Stimulated activated naive CD8-positive, alpha-beta T cell treated with anti-CD3 and anti-CD28 coated beads, Interleukin-15, Interleukin-2, amounts not matched to agents 100 ng/mL and 50 ng/mL, for 24 hours (primary cell): ENCODE results near the gene FOXB1.
A peak's percentile ranks its signal among the peaks of the same experiment; 100 is the strongest.

ENCODE experiments used
- H3K27ac Mint-ChIP-seq: one replicate; pipeline ENCODE4 v1.8.0; 2021; ENCODE audit warnings: mild to moderate bottlenecking, mixed read lengths
- H3K27me3 Mint-ChIP-seq: one replicate; pipeline ENCODE4 v1.8.0; 2021; ENCODE audit warnings: mixed read lengths
- H3K36me3 Mint-ChIP-seq: one replicate; pipeline ENCODE4 v1.8.0; 2021; ENCODE audit warnings: low read depth, mixed read lengths
- H3K4me1 Mint-ChIP-seq: one replicate; pipeline ENCODE4 v1.8.0; 2021; ENCODE audit warnings: low read depth, mixed read lengths
- H3K4me3 Mint-ChIP-seq: one replicate; pipeline ENCODE4 v1.8.0; 2021; ENCODE audit warnings: mild to moderate bottlenecking, mixed read lengths
- H3K9me3 Mint-ChIP-seq: one replicate; pipeline ENCODE4 v1.8.0; 2021; ENCODE audit warnings: mixed read lengths

Gene FOXB1

DNA sequence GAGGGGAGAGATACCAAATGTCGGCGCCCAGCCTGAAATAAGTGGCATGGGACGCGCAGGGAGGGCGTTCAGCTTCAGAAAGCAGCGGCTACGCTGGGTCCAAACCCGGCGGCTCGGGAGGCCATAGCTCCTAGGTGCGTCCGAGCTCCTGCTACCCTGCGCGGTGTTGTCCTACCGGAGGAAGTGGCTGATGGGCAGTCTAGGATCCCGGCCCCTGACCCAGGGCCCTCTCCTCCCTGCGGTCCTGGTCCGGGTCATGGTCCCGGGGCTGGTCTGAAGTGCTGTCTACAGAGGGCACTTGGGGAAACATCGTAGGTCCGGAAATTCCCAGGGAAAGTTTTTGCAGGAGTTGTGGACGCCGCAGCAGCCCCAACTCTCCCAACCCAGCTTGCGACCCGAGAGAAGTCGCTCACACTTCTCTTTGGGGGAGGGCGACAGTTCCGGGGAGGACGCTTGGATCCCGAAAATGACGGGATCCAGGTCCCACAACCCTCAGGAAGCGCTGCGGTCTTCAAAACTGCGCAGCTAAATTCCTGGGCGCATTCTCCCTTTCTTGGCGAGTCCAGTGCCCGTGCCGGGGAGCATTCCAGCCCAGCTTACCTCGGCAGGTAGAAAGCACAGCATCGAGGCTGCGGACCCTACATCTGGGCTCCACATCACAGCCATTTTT, 9.1 kb upstream of the FOXB1 start:
- Mint-ChIP-seq H3K36me3 (no peaks in the 10 kb centered on the region), H3K27me3 (peaks cover 86% of the 10 kb centered on the region), H3K27ac (no peak overlapping the region), H3K9me3 (no peaks in the 10 kb centered on the region), H3K4me3 (peak overlapping the region; percentile 28), H3K4me1 (peaks cover 35% of the 10 kb centered on the region)

DNA sequence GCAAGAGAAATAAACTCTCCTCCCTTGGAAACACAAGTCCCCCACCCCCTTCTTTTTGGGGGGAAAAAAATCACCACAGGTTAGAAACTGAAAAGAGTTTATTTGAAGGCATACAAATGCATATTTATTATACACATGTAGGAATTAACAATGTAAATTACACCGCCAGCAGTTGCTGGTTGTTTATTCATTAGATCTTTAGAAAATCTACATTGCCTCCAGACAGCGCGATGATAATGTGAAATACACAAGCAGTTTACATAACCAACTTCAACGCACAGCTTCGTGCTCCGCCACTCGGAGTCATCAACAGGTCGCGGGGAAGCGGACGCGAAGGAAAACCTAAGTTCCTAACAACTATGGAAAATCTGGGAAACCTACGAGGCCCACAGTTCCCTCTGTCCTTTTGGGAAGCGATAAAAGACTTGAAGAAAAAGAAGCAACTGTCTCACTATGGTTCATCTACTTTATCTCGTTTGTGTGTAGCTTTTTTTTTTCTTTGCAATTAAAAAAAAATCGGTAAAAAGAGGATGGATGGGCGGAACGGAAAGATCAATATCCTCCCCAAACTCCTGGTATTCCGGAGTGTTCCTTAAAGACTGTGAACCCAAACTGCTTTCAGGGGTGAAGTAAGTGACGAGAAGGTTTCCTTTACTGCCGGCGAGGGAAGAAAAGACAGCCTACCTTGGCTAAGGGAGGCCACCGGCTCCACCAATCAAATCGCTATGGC, 8.4 kb upstream of the FOXB1 start:
- Mint-ChIP-seq H3K36me3 (no peaks in the 10 kb centered on the region), H3K9me3 (no peaks in the 10 kb centered on the region), H3K27ac (peak overlapping the region; percentile 9), H3K4me1 (peaks cover 40% of the 10 kb centered on the region), H3K4me3 (peak overlapping the region; percentile 74), H3K27me3 (peaks cover 90% of the 10 kb centered on the region)

GRCh38 chr15:59996298-59997041, 7.6 kb upstream of the FOXB1 start:
- peaks cover 93% of the 10 kb centered on the region for H3K27me3 Mint-ChIP-seq
- peak overlapping the region; percentile 74 for H3K4me3 Mint-ChIP-seq
- H3K27ac Mint-ChIP-seq, result peak overlapping the region; percentile 9
- H3K36me3 Mint-ChIP-seq, result peaks cover 4% of the 10 kb centered on the region
- peaks cover 43% of the 10 kb centered on the region for H3K4me1 Mint-ChIP-seq
- peaks cover 4% of the 10 kb centered on the region for H3K9me3 Mint-ChIP-seq

GRCh38 chr15:59997070-59997701, 6.9 kb upstream of the FOXB1 start:
- H3K36me3 Mint-ChIP-seq, result peaks cover 5% of the 10 kb centered on the region
- no peak overlapping the region for H3K27ac Mint-ChIP-seq
- peaks cover 7% of the 10 kb centered on the region for H3K9me3 Mint-ChIP-seq
- H3K4me3 Mint-ChIP-seq, result peak overlapping the region; percentile 74
- H3K4me1 Mint-ChIP-seq, result peaks cover 48% of the 10 kb centered on the region
- H3K27me3 Mint-ChIP-seq, result peaks cover 94% of the 10 kb centered on the region

DNA sequence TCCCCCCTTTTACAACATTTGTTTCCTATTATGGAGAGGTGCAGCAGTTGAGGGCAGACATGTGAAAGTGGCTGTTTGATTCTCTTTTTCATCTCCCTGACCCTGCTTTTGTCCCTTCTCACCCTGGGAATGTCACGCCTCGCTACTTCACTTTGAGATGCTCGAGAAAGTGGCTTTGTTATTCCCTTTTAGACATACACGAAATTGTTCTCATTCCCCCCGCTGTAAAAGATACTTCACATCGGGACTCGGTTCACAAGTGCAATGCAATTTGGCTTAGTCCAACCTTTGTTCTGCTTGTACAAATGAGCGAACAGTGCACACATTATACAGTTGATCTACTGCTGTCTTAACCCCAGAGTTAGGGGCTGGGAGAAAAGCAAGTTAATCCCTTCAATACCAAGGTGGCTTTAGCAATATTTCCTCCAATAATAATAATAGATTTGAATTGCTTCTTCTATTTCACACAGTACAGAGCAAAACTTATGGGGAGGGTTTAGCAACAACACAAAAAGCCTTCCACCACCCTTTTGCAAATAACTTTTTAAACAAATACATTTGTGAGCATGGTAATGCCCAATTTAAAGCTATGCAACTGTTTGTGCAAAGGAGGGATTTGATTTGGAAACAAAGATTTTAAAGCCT, 5.7 kb upstream of the FOXB1 start:
- Mint-ChIP-seq H3K27ac (no peak overlapping the region), H3K36me3 (peaks cover 12% of the 10 kb centered on the region), H3K4me3 (no peak overlapping the region), H3K9me3 (peaks cover 12% of the 10 kb centered on the region), H3K27me3 (peaks cover 96% of the 10 kb centered on the region), H3K4me1 (peaks cover 56% of the 10 kb centered on the region)

GRCh38 chr15:59998950-59999611, 5.0 kb upstream of the FOXB1 start:
- peaks cover 61% of the 10 kb centered on the region for H3K4me1 Mint-ChIP-seq
- peaks cover 97% of the 10 kb centered on the region for H3K27me3 Mint-ChIP-seq
- peaks cover 12% of the 10 kb centered on the region for H3K9me3 Mint-ChIP-seq
- H3K36me3 Mint-ChIP-seq, result peaks cover 12% of the 10 kb centered on the region
- no peak overlapping the region for H3K27ac Mint-ChIP-seq
- H3K4me3 Mint-ChIP-seq, result no peak overlapping the region

DNA sequence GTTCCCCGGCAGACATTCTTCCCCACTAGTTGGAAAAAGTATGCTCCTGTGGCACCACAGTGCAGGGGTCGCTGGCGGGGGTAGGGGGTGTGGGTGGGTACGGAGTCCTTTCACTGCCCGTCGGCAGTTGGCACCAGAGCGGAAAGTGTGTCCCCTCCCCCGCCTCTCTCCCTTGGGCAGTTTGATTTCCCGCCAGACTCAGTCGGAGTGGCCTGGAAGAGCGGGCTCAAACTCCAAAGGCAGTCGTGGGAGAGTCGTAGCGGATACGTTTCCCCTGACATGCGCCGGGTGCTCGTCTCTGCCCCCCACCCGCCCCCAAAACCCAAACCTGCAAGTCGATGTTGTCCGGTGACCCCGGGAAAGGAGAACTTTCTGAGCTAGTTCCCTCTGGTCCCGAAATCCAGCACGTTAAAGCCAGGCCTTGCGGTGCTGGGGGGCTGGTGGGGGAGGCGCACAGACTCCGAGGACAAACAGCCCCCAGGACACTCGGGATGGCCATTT, 4.4 kb upstream of the FOXB1 start:
- Mint-ChIP-seq H3K4me1 (peaks cover 62% of the 10 kb centered on the region), H3K9me3 (peaks cover 12% of the 10 kb centered on the region), H3K27ac (no peak overlapping the region), H3K36me3 (peaks cover 12% of the 10 kb centered on the region), H3K4me3 (no peak overlapping the region), H3K27me3 (peaks cover 94% of the 10 kb centered on the region)

GRCh38 chr15:60000113-60000823, 3.8 kb upstream of the FOXB1 start:
- H3K4me1 Mint-ChIP-seq, result peaks cover 65% of the 10 kb centered on the region
- H3K4me3 Mint-ChIP-seq, result no peak overlapping the region
- H3K27ac Mint-ChIP-seq, result peak overlapping the region; percentile 21
- peaks cover 12% of the 10 kb centered on the region for H3K9me3 Mint-ChIP-seq
- H3K27me3 Mint-ChIP-seq, result peaks cover 94% of the 10 kb centered on the region
- peaks cover 12% of the 10 kb centered on the region for H3K36me3 Mint-ChIP-seq

DNA sequence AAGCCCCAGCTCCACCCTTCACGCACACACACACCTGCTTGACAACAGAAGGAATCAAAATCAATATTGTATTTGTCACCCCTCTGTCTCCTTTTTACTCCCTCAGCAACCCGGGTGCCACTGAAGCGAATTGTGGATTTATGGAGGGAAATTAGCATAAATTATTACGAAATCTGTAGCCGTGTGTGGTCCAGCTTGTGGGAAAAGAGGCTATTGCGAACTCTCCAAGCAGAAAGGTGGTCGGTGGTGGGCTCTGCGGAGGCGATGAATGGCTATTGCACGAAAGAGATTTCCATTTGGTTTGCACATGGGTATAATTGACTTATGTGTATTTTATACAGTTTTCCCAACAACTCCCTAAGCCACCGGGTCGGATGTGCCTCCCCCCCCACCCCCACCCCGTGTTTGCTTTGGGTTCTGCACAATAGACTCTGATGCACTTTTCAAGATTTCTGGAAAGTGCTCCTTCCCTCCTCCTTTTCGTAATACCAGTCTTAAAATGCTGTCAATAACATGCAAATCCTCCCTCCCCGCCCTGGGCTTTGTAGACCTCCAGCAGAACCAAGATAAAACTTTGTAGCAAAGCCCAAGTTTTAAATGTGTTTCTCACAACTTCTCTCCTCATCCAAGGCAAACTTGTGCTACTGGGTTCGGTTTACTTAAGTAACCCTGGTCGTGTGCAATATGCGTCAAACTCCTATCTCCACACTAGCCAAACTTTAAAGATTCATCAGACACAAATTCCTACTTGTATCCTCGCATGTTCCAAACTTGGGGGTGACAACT, 3.1 kb upstream of the FOXB1 start:
- Mint-ChIP-seq H3K9me3 (peaks cover 12% of the 10 kb centered on the region), H3K36me3 (peaks cover 12% of the 10 kb centered on the region), H3K27me3 (peaks cover 94% of the 10 kb centered on the region), H3K4me1 (peaks cover 65% of the 10 kb centered on the region), H3K4me3 (peak overlapping the region; percentile 12), H3K27ac (no peak overlapping the region)

DNA sequence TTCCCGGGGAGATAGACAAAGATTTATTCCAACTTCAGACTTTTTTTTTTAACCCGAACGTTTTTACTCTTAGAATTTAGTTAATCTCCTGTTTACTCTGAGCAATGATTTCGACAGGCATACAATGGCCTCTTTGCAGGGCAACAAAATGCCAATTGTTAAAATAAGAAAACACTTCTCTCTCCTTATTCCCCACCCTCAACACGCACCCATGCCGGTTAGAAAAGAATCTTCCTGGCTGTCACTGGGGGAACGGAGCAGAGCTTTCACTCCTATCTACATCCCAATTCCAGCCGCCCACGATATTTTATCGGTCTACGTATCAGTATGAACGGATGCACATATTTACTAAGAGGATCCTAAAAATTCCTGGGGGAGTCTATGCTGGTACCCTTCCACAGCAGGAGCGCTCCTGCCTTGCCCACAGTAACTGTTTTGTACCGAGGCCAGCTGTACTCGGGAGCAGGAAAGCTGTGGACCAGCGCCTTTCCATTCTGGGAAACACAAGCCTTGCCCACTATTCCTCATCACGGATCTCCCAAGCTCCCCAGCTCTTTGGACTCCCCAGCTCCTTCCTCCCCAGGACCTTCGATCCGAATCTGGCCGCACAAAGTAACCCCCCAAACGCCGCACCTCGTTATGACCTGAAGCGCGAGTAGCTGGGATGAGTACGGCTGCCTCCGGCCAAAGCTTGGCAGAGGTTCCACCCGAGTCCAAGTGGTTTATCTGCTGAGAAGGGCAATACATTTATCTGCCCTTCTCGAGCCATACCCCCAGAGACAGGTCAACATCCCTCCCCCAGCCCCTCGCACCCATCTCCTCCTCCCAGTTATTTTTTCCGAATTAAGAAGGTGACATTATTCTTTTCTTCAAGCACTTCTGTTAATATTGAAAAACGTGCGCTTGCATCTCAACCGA, 2.2 kb upstream of the FOXB1 start:
- Mint-ChIP-seq H3K36me3 (peaks cover 12% of the 10 kb centered on the region), H3K4me3 (peak overlapping the region; percentile 46), H3K27me3 (peaks cover 94% of the 10 kb centered on the region), H3K4me1 (peaks cover 65% of the 10 kb centered on the region), H3K27ac (peak overlapping the region; percentile 56), H3K9me3 (peaks cover 12% of the 10 kb centered on the region)

DNA sequence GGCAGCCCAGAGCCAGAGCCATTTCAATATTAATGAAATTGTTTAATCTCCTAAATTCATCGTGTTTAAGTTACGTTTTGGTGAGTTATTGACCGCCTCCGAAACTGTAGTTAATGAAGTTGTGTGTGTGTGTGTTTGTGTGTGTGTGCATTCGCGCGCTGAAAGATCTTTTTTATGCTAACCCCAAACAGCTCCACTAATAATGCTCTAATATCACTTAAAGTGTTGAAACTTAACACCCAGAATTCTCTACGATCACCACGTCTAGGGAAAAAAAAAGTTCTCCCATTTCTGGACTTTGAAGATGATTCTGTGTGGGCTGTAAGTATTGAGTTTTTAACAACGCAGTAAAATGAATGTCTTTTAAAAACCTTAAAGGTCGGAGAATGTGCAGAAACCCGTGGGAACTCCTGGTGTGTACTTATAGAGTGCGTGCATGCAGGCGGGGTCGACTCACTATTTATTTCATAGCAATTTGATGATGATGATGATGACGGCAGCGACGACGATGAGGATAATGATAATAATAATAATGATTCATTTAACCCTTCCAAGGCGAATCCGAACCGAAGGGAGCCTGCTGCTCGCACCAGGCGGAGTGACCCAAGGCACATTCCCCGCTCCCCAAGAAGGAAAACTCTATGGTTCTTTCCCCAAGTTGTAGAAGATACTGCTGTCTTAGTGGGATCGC, 1.4 kb upstream of the FOXB1 start:
- Mint-ChIP-seq H3K4me1 (peaks cover 58% of the 10 kb centered on the region), H3K9me3 (peaks cover 12% of the 10 kb centered on the region)

More for the DNA sequence above, 1.4 kb upstream of the FOXB1 start:
- Mint-ChIP-seq H3K36me3 (peaks cover 12% of the 10 kb centered on the region), H3K4me3 (peak overlapping the region; percentile 46), H3K27me3 (peaks cover 95% of the 10 kb centered on the region), H3K27ac (no peak overlapping the region)
